Measurements from ENCODE around the gene ZFP91. TPM values are rescaled to one million over a fixed set of nuclear protein-coding genes. Genes with fewer than 3 reads are reported as not detected.

The ZFP91 gene
- polyA plus RNA-seq, 2 of the 4 experiments (the other 2 are of a cell fraction): 48.5 to 66.9 TPM

- H3K4me1 ChIP-seq: peaks cover 59% of the 10 kb centered on the region
These were observed 1.9 kb upstream of the ZFP91 start for GRCh38 chr11:58576887-58577471.

GRCh38 chr11:58577555-58578135, 1.2 kb upstream of the ZFP91 start:
- WGBS (ENCODE audit: missing lambda C conversion rate): under 1% methylated on average over 20 of the region's 21 CpGs
- ChIA-PET CTCF (interaction anchor here (1.0 to 2.5 kb wide), 7 partner anchors 8 to 778 kb away, joined by 3 to 6 read pairs (median 4); no protein-coding TSS in a partner anchor), POLR2A (interaction anchor here (0.6 to 2.0 kb wide), 3 partner anchors 14 to 52 kb away, joined by 3 to 4 read pairs (median 4); no protein-coding TSS in a partner anchor)
- ATAC-seq (peak; percentile 5 to 67), FAIRE-seq (no peak), DNase-seq (ENCODE audit: low read depth in 1 of 2, low spot score in 1 of 2) (no peak)
- H3K4me2 ChIP-seq: peak overlapping the region; percentile 87
- H3K27ac ChIP-seq: peak overlapping the region; percentile 98 to 100
- H3K9me3 ChIP-seq: no peaks in the 10 kb centered on the region
- TF ChIP-seq RFX5 (IDR thresholded peaks at IDR 0.05) (no peak), POLR2AphosphoS2 (conservative IDR thresholded peaks at IDR 0.05; ENCODE audit: low read length) (no peak), CEBPB (IDR thresholded peaks at IDR 0.05) (0 out of 4 replicates have a peak, but pooled peaks of 1 of the 2 experiments have one; percentile 20), ZC3H11A (IDR thresholded peaks at IDR 0.05) (no peak), USF2 (IDR thresholded peaks at IDR 0.05) (peak; percentile 61), BHLHE40 (IDR thresholded peaks at IDR 0.05; ENCODE audit: low read depth, low read length) (no peak), POLR2A (IDR thresholded peaks at IDR 0.05; ENCODE audit: low read length) (peak; percentile 70), ATOH8 (CRISPR knock-in tag; IDR thresholded peaks at IDR 0.05; ENCODE audit: low read depth) (no peak), PHF8 (IDR thresholded peaks at IDR 0.05; ENCODE audit: borderline replicate concordance, low read depth) (peak; percentile 74), FOSL2 (IDR thresholded peaks at IDR 0.05) (peak; percentile 55), FOSL2 (CRISPR knock-in tag; IDR thresholded peaks at IDR 0.05) (peak; percentile 86)
- H3K4me3 ChIP-seq: peak overlapping the region; percentile 98
- peaks cover 64% of the 10 kb centered on the region for H3K4me1 ChIP-seq

More at GRCh38 chr11:58576887-58577471, 1.9 kb upstream of the ZFP91 start:
- WGBS (ENCODE audit: missing lambda C conversion rate): 30% methylated on average over 4 of the region's 4 CpGs
- no peak for ATAC-seq
- POLR2A ChIA-PET: interaction anchor here (0.9 to 2.0 kb wide), 2 partner anchors 14 to 53 kb away, joined by 3 to 4 read pairs; no protein-coding TSS in a partner anchor
- no peaks in the 10 kb centered on the region for H3K9me3 ChIP-seq
- no peak for FAIRE-seq
- peak; percentile 42 to 44; a peak in 4 of 5 replicates for TF ChIP-seq RAD21 (conservative IDR thresholded peaks at IDR 0.05 in 1 of 2, IDR thresholded peaks at IDR 0.05 in 1 of 2)
- TF ChIP-seq SMC3 (IDR thresholded peaks at IDR 0.05): peak; percentile 32; the same call in 1 of the 3 replicates
- TF ChIP-seq BHLHE40 (IDR thresholded peaks at IDR 0.05; ENCODE audit: low read depth, low read length): no peak
- TF ChIP-seq MYC (IDR thresholded peaks at IDR 0.05; ENCODE audit: borderline replicate concordance, low read length): no peak
- TF ChIP-seq PHF8 (IDR thresholded peaks at IDR 0.05; ENCODE audit: borderline replicate concordance, low read depth): no peak
- peak; percentile 38; the same call in 2 of the 3 replicates for TF ChIP-seq CTCF (IDR thresholded peaks at IDR 0.05)
- TF ChIP-seq HDAC2 (IDR thresholded peaks at IDR 0.05): no peak
- peak overlapping the region; percentile 98 to 100 for H3K27ac ChIP-seq
- CTCF ChIA-PET: interaction anchor here (0.6 to 2.5 kb wide), 15 partner anchors 9 to 777 kb away, joined by 3 to 6 read pairs (median 4); no protein-coding TSS in a partner anchor
- peak in 1 of 2 experiments; percentile 23 for DNase-seq (ENCODE audit: low read depth in 1 of 2, low spot score in 1 of 2)
- peak overlapping the region; percentile 98 for H3K4me3 ChIP-seq
- H3K4me2 ChIP-seq: peak overlapping the region; percentile 87

- FAIRE-seq (peak; percentile 82), ATAC-seq (peak; percentile 70 to 84), DNase-seq (ENCODE audit: low read depth in 1 of 2, low spot score in 1 of 2) (peak; percentile 76 to 98)
- H3K9me3 ChIP-seq: no peaks in the 10 kb centered on the region
- WGBS (ENCODE audit: missing lambda C conversion rate): 1% methylated on average over 33 of the region's 33 CpGs
- TF ChIP-seq TP53 (CRISPR knock-in tag; IDR thresholded peaks at IDR 0.05) (0 out of 2 replicates have a peak, but pooled peaks have one; percentile 26), MYC (IDR thresholded peaks at IDR 0.05; ENCODE audit: borderline replicate concordance, low read length) (peak; percentile 40; the same call in 1 of the 2 replicates), KDM5A (IDR thresholded peaks at IDR 0.05) (no peak), CEBPB (IDR thresholded peaks at IDR 0.05) (no peak), NR3C1 (IDR thresholded peaks at IDR 0.05) (no peak), ZC3H11A (IDR thresholded peaks at IDR 0.05) (no peak), JUN (IDR thresholded peaks at IDR 0.05) (peak in 1 of 2 experiments; percentile 46; a peak in 3 of 5 replicates), FOSL2 (IDR thresholded peaks at IDR 0.05) (no peak), FOSL2 (CRISPR knock-in tag; IDR thresholded peaks at IDR 0.05) (0 out of 2 replicates have a peak, but pooled peaks have one; percentile 2), NPAS2 (CRISPR knock-in tag; IDR thresholded peaks at IDR 0.05; ENCODE audit: borderline replicate concordance) (no peak), HOXB5 (CRISPR knock-in tag; IDR thresholded peaks at IDR 0.05) (no peak), MAX (IDR thresholded peaks at IDR 0.05) (no peak; the same call in 1 of the 2 replicates), MAFK (IDR thresholded peaks at IDR 0.05; ENCODE audit: partially characterized antibody) (no peak), FOXS1 (CRISPR knock-in tag; IDR thresholded peaks at IDR 0.05) (no peak), BHLHE40 (IDR thresholded peaks at IDR 0.05; ENCODE audit: low read depth, low read length) (peak; percentile 89)
- peak overlapping the region; percentile 98 to 100 for H3K27ac ChIP-seq
- peak overlapping the region; percentile 87 for H3K4me2 ChIP-seq
- H3K4me3 ChIP-seq: peak overlapping the region; percentile 98
- peaks cover 64% of the 10 kb centered on the region for H3K4me1 ChIP-seq
- POLR2A ChIA-PET: interaction anchor here (0.6 to 2.0 kb wide), 3 partner anchors 13 to 52 kb away, joined by 3 to 4 read pairs (median 4); no protein-coding TSS in a partner anchor
- CTCF ChIA-PET: interaction anchor here (1.0 to 2.5 kb wide), 5 partner anchors 9 to 480 kb away, joined by 3 to 6 read pairs (median 4); no protein-coding TSS in a partner anchor
These were observed 678 bp upstream of the ZFP91 start for GRCh38 chr11:58578136-58578634.
